Neural progenitor cell (in vitro differentiated cells): Measurements from ENCODE around the gene PFDN4.

Experiments used
- EZH2phosphoT487 ChIP-seq: fragments of 200-600 bp; sonication (generic); IDR thresholded peaks from 2 replicates; pipeline ENCODE4 v1.6.1; 2017; ENCODE audit warnings: antibody characterized with exemption
- TF ChIP-seq, protein P1 (sequence below): fragments of 200-600 bp; sonication (generic); IDR thresholded peaks from 2 replicates; pipeline ENCODE4 v1.5.1; 2017; ENCODE audit warnings: antibody characterized with exemption, mild to moderate bottlenecking

- TF ChIP-seq, protein P1, sequence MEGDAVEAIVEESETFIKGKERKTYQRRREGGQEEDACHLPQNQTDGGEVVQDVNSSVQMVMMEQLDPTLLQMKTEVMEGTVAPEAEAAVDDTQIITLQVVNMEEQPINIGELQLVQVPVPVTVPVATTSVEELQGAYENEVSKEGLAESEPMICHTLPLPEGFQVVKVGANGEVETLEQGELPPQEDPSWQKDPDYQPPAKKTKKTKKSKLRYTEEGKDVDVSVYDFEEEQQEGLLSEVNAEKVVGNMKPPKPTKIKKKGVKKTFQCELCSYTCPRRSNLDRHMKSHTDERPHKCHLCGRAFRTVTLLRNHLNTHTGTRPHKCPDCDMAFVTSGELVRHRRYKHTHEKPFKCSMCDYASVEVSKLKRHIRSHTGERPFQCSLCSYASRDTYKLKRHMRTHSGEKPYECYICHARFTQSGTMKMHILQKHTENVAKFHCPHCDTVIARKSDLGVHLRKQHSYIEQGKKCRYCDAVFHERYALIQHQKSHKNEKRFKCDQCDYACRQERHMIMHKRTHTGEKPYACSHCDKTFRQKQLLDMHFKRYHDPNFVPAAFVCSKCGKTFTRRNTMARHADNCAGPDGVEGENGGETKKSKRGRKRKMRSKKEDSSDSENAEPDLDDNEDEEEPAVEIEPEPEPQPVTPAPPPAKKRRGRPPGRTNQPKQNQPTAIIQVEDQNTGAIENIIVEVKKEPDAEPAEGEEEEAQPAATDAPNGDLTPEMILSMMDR, result no peak
- no peak for TF ChIP-seq EZH2phosphoT487
Observed at GRCh38 chr20:54204063-54204462, 3.8 kb upstream of the PFDN4 start.
